DMS 273 (cell line): ENCODE data around the gene FANCC.
"Not testable (repeated sequence)": the region's sequence is repeated elsewhere in the genome, so short reads cannot be mapped to it uniquely, and the experiment has no call there.

Source experiments
- DNase-seq: peaks from one replicate; lab custom pipeline; 2025; ENCODE audit not compliant: unreplicated experiment; lab: John Stamatoyannopoulos, UW

The FANCC gene

DNA sequence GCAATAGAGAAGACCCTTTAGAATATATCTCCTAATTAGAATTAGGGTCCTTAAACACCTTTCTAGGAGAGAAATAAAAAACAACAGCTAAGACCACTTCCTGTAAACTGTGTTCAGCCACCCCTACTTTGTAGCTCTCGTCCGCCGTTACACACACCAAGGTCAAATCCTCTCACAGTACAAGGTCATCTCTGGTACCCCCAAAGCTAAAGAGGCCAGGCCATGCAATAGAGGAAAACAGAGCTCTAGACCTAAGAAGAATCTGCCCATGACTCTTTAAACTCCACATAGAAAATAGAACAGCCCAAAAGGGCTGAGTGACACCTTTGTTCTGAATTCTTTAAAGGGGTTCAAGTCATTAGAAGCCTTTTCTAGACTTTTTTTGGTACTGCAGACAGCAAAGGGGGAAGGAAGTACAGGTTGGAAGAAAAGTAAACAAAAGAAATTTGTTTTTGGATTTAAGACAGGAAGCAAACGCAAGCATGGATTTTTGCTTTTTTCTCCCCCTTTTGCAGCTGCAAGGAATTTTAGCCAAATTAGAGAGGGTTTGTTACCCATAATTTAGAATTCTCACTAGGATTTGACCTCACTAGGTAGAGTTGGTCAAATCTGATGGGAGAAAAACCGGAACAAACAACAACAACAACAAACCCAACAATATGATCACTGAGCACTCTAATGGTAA, 13.4 kb upstream of the FANCC start:
- DNase-seq = no peak

- not testable (repeated sequence) for DNase-seq
These were observed 11.6 kb upstream of the FANCC start for GRCh38 chr9:95329061-95329460.

DNA sequence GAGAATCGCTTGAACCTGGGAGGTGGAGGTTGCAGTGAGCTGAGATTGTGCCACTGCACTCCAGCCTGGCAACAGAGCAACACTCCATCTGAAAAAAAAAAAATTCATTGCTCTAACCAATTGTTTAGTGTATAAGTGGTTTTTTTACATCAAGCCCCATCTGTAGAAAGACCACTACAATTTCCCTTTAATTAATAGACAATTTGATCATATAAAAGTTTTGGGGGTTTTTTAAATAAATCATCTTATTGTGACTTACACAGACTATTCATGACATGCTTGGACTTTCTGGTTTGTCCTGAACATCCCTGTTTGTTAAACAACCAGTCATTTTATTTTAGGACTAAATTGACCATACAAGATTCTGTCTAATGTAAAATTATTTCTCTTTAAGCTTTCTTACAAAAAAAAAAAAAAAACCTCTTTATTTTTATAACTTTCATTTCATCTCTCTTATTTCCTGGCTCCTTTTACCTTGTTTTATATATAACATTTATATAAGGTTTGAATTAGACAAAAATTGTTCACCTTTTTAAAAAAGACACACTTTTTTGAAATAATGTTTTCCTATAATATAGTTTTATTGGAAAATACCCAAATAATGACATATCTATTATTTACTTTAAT, 9.8 kb upstream of the FANCC start:
- peak; percentile 8 for DNase-seq

DNA sequence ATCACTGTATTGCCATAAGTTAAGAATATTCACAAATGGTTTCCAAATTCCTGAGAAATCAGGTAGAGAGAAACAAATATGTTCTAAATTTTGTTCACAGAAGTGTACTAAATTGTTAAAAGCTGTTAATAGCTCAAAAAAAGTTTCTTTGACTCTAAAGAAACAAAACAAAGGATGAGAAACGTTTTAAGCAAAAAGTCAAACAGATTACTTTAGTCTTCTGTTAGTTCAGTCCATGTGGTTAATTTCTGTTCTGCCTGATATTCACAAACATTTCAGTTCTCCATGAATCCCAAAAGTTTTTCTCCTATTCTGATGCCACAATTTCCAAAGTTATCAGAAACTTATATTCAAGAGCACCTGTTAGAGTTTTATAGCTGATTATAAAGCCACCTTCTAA, 7.7 kb upstream of the FANCC start:
- DNase-seq = no peak

- DNase-seq = no peak
These were observed 343 bp upstream of the FANCC start for GRCh38 chr9:95317893-95318211.

DNA sequence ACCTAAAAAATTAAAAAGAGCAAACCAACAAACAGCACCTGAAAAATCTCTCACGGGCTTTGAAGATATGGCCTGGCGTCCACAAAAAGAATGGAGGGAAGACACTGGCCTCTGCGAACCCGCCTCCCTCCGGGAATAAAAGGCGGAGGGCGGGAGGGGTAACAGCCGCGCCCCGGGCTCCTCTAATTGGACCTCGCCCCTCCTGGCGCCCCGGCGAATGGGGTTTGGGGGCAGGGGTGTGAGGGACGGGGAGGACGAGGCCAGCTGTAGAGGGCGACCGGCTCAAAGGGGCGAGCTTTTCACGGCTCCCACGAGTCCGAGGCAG, 753 bp downstream of the FANCC start:
- DNase-seq = peak; percentile 94

- DNase-seq = peak; percentile 33
These were observed 1.2 kb downstream of the FANCC start for GRCh38 chr9:95316274-95316673.

DNA sequence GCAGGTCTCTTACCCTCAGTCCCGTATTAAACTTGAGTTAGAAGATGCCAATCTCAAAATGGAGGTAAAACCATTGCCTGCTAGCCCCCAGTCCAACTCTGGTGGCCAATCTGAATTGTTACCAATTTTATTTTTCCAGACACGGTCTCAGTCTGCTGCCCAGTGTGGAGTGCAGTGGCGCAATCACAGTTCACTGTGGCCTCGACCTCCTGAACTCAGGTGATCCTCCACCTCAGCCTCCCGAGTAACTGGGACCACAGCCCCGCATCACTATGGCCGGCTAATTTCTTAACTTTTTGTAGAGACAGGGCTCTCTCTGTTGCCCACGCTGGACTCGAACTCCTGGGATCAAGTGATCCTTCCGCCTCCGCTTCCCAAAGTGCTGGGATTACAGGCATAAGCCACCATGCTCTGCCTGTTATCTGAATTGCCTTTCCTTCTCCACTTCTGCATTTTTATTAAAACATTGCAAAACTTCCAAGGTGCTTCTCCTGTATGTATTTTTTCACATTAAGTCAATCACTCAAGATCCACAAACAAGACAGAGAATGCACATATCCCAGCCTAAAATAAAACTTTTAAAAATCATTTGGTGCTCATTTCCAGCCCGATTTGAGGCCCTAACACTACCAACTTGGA, 2.3 kb downstream of the FANCC start:
- DNase-seq = no peak

DNA sequence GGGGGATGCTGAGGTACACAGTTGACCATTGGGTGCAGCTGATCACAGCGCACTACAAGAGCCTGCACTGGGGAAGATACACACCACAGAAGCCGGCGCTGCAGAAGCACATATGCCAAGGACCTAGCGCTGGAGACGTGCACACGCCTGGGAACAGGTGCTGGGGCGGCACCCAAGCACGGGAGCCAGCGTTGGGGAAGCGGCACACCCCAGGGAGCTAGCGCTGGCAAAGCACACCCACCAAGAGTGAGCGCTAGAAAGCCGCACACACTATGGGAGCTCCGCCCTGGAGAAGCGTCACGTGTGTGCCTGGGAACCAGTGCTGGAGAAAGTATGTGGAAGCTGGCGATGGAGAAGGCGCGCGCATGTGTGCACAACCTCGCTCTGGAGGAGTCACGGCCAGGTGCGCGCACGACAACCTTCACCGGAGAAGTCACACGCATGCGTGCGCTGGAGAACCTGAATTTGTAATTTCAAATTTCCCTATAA, 4.5 kb downstream of the FANCC start:
- peak; percentile 97 for DNase-seq

DNA sequence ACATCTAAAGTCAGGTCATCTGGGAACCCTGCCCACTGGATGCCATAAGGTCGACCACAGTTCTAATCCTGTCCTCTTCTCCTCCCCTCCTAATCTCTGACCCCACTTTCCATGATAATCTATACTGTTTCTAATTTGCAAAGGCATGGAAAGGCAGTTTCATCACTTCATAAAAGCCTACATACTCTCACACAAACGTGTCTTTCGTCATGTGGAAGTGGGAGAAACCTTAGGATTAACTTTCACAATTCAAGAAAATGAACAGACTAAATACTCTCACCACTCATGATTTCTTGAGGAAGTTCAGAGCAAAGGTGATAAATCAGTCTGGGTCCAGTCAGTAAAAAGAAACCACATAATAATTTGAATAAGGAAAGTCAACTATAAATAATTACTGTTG, 5.5 kb downstream of the FANCC start:
- peak; percentile 6 for DNase-seq

DNA sequence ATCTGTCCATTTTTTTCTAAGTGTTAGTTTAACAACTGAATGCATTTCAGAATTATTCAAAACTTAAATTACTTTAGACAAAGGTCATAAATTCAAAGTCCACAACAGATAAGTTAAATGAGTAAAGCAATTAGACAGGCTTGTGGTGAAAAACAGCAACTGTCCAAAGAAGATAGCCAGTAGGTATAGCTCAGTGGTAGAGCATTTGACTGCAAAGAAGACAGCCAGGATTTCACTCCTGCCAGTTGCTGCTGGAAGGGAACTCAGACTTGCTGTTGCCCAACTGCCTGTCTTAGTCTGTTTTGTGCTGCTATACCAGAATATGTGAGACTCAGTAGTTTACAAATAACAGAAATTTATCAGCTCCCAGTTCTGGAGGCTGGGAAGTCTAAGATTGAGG, 10.0 kb downstream of the FANCC start:
- peak; percentile 2 for DNase-seq

DNA sequence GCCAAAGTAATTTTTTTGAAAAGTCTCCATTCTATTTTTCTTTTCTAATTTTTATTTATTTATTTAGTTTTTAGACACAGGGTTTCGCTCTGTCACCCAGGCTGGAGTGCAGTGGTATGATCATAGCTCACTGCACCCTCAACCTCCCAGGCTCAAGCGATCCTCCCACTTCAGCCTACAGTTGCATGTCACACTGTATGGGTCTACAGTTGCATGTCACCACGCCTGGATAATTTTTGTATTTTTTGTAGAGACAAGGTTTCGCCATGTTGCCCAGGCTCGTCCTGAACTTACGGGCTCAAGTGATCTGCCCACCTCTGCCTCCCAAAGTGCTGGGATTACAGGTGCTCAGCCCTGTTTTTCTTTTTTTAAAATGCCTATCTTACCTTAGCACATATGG, 10.7 kb downstream of the FANCC start:
- DNase-seq = no peak

DNA sequence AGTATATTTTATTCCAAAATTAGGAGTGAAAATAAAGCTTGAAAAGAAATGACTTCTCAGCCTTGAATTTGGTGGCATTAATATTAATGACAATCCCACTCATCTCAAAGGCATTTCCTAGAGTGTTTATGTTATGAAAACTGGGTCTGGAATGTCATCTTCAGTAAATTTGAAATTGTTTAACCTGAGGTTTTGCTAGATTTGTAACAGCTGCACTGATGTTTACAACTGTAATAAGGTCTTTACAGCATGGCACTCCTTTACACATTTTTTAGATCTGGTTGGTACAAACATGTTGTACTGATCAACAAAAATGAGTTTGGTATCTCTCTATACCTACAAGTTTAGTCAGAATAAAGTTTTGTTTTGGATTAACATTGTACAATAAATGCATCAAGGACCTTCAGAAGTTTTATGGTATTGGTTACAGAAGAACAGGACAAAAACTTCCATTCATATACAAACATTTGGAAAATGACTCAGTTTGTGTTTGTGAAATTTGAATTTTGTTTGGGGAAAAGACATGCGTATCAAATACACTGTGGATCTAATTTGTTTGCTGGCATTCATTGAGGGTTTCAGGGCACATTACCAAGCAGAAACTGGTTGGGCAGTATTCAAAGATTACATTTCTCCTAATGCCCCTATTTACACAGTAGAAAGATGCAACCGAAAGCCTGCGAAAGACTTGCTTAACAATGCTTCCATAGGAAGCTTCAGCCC, 11.6 kb downstream of the FANCC start:
- DNase-seq = peak; percentile 3

DNA sequence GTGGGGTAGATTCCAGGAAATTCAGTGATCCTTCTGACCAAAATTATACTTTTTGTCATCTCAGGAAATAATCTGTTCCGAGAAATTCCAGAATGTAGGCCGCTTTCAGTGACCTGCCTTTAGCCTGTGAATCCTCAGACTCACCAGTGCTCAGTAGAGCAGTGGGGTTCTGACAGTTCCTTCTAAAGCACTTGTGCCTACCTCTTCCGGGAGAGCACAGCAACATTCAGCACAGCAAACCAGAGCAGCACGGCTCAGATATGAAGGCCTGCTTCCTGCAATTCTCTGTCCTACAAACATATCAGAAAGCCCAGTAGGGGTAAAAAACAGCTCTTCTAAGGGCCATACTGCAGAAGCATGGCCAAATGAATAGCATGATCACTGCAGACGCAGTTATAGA, 15.0 kb downstream of the FANCC start:
- no peak for DNase-seq

- DNase-seq = no peak
These were observed 19.7 kb downstream of the FANCC start for GRCh38 chr9:95297760-95298159.

DNA sequence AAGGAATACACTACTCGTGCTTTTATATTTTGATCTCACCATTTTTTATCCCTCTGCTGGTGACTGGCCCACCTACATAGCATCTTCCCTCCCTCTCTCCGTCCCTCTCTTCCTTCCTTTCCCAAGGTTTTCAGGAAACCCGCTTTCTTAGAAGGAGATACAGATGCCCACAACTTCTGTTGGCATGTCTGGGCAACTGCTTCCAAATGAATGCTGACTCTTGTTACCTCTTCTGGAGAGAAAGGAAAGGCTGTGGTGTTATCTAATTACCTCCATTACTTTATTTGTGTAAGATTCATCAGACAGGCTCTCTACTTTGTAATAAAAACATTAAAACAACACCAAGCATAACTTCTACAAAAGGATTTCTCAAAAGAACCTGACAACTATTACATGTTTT, 20.2 kb downstream of the FANCC start:
- peak; percentile 35 for DNase-seq

DNA sequence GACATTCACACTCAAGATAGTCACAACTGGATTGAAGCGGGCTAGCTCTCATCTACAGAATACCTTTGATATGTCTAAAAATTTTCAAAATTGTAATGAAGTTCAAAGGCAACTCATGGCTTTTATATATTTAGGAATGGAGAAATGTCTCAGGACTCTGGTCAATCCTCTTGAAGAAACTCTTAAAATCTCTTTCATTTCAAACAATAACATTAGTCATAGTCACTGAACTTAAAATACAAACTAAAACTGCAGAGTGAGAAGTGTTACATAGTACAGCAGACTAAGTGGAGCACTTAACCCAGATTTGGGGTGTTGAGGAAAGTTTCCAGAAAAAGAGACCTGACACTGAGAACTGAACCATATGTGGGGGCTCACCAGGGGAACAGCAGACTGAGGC, 20.7 kb downstream of the FANCC start:
- no peak for DNase-seq

- not testable (repeated sequence) for DNase-seq
These were observed 24.2 kb downstream of the FANCC start for GRCh38 chr9:95293296-95293695.

DNA sequence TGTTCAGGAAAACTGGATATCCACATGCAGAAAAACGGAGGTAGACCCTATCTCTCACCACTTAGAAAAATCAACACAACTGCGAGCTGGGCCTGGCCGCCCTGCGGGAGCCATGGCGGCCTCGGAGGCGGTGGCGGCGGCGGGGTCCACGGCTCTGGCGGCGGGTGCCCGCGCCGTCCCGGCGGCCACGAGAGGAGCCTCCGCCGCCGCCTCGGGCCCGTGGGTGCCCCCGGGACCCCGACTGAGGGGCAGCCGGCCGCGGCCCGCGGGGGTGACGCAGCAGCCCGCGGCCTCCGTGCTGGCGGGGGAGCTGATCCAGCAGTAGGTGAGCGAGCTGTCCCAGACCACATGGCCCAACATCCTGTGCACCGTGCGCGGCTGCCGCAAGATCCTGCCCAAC, 25.3 kb downstream of the FANCC start:
- DNase-seq = no peak

- DNase-seq = no peak
These were observed 31.4 kb downstream of the FANCC start for GRCh38 chr9:95286151-95286550.

- DNase-seq = no peak
These were observed 32.2 kb downstream of the FANCC start for GRCh38 chr9:95285307-95285706.
